Sigmoid colon (tissue), 7 donors: Measurements from ENCODE around the gene RNASET2. TPM values are rescaled to one million over a fixed set of nuclear protein-coding genes. Genes with fewer than 3 reads are reported as not detected.
"Not testable (repeated sequence)": the region's sequence is repeated elsewhere in the genome, so short reads cannot be mapped to it uniquely, and the experiment has no call there.

Experiments
- DNase-seq: peaks from one replicate; pipeline ENCODE4 v3.0.0-alpha.2; 2019
- H3K27ac ChIP-seq, 4 donors: fragments of 200-600 bp; sonication (generic); one replicate each; pipeline ENCODE4 v1.5.1; 2016 to 2019; ENCODE audit warnings: mild to moderate bottlenecking in 1 of 4
- H3K27me3 ChIP-seq, 3 donors: fragments of 200-600 bp; sonication (generic); one replicate each; pipeline ENCODE4 v1.5.1; 2019; ENCODE audit warnings: mild to moderate bottlenecking in 1 of 3
- H3K36me3 ChIP-seq, 4 donors: fragments of 200-600 bp; sonication (generic); one replicate each; pipeline ENCODE4 v1.5.1; 2016 to 2019
- H3K4me1 ChIP-seq, 4 donors: fragments of 200-600 bp; sonication (generic); one replicate each; pipeline ENCODE4 v1.5.1; 2017 to 2019
- H3K4me3 ChIP-seq, 4 donors: fragments of 200-600 bp; sonication (generic); one replicate each; pipeline ENCODE4 v1.5.1; 2017 to 2019; ENCODE audit warnings: mild to moderate bottlenecking in 2 of 4, moderate library complexity in 1 of 4
- H3K9me3 ChIP-seq, 4 donors: fragments of 200-600 bp in 3 of 4; sonication (generic) in 3 of 4; one replicate each; pipeline versions ENCODE4 v1.5.1 to v1.6.1; 2013 to 2019
- CTCF ChIP-seq, 4 experiments: fragments of 450-650 bp in 3 of 4; fragments of 200-600 bp in 1 of 4; IDR thresholded peaks; one replicate each; pipeline ENCODE4 v1.5.1; 2016 to 2019; ENCODE audit warnings: antibody characterized with exemption in 4 of 4, mild to moderate bottlenecking in 3 of 4, moderate library complexity in 2 of 4
- EP300 ChIP-seq, 4 donors: sonication (generic); formaldehyde crosslinking; IDR thresholded peaks; one replicate each; pipeline ENCODE4 v1.6.1; 2017; ENCODE audit warnings: antibody characterized with exemption in 4 of 4
- POLR2A ChIP-seq, 2 donors: fragments of 450-650 bp; IDR thresholded peaks; one replicate each; pipeline ENCODE4 v1.6.1; 2016; ENCODE audit warnings: antibody characterized with exemption in 2 of 2, mild to moderate bottlenecking in 2 of 2, moderate library complexity in 2 of 2
- POLR2AphosphoS5 ChIP-seq, 4 donors: sonication (generic); formaldehyde crosslinking; IDR thresholded peaks; one replicate each; pipeline ENCODE4 v1.6.1; 2017; ENCODE audit warnings: antibody characterized with exemption in 4 of 4
- WGBS, 2 donors: extraction: QIAGEN DNeasy Blood & Tissue Kit; methylation state at CpG; one replicate each; pipeline ENCODE4 v1.1.7; 2013; 5-methylcytosine and 5-hydroxymethylcytosine counted together
- intact Hi-C: fragments of 100-400 bp; cut with DNase I; formaldehyde crosslinking; loops from one replicate; pipeline ENCODE4 v1.15.1; 2023
- polyA plus RNA-seq, 3 donors: library from polyadenylated mRNA; stranded (reverse); fragments of 200-250 nt; gene quantifications; one replicate each; pipeline ENCODE4 v1.2.3, GENCODE V29; 2013
- total RNA-seq, 4 donors: library from RNA; depleted of rRNA; stranded (reverse); fragments of >200 nt; gene quantifications; one replicate each; pipeline ENCODE4 v1.1.0, GENCODE V29; 2016
- donor health status: healthy with polysubstance abuse.
- donor health status: Bipolar disorder and iron deficiency.
- donor health status: healthy.

The RNASET2 gene
- total and polyA plus RNA-seq, 7 donors: 35.4 to 83.9 (median 43.9) TPM

DNA sequence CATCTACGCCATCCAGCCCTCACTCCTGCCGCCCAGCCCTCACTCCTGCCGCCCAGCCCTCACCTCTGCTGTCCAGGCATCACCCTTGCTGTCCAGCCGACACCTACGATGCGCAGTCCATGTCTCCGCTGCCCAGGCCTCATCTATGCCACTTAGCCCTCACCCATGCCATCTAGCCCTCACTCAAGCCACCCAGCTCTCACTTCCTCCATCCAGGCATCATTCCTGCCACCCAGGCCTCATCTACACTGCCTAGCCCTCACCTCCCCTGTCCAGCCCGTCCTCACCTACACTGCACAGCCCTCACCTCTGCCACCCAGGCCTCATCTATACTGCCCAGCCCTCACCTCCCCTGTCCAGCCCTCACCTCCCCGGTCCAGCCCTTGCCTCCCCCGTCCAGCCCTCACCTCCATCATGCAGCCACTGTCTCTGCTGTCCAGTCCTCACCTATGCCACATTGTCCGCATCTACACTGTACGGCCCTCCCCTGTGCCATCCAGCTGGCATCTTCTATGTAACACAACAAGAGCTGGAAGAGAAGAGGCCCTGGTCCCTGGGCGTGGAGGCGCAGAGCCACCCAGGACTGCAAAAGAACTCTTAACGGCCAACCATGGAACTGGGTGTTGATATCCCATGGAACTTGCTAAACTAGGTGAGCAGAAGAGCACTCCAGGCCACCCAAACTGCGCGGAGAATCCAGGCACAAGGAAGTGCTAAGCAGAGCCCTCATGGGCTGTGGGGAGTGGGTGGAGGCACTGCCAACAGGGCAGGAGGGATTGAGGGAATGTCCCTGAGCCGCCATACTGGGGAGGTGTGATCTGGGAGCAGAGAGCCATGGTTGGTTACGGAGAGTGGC, 31.0 kb downstream of the RNASET2 start:
- no peak for TF ChIP-seq CTCF (IDR thresholded peaks at IDR 0.05)
- TF ChIP-seq POLR2AphosphoS5 (IDR thresholded peaks at IDR 0.05): no peak
- no peak for TF ChIP-seq POLR2A (IDR thresholded peaks at IDR 0.05)
- TF ChIP-seq EP300 (IDR thresholded peaks at IDR 0.05): no peak
- no peak overlapping the region for H3K4me3 ChIP-seq
- DNase-seq: no peak

GRCh38 chr6:166924531-166924930, 31.8 kb downstream of the RNASET2 start:
- no peak overlapping the region for H3K27ac ChIP-seq
- no peak overlapping the region for H3K4me3 ChIP-seq
- H3K36me3 ChIP-seq: peaks cover 0 to 4% (median 0%) of the 10 kb centered on the region in 4 donors
- WGBS, 2 donors: 95 to 96% methylated on average over 9 of the region's 9 CpGs
- H3K9me3 ChIP-seq: no peaks in the 10 kb centered on the region
- TF ChIP-seq POLR2A (IDR thresholded peaks at IDR 0.05) (no peak), EP300 (IDR thresholded peaks at IDR 0.05) (no peak), POLR2AphosphoS5 (IDR thresholded peaks at IDR 0.05) (no peak), CTCF (IDR thresholded peaks at IDR 0.05) (no peak)
- H3K27me3 ChIP-seq: no peaks in the 10 kb centered on the region
- intact Hi-C loops: no loop called here
- peaks cover 0 to 8% (median 3%) of the 10 kb centered on the region in 4 donors for H3K4me1 ChIP-seq
- DNase-seq: no peak

More for the DNA sequence above, 31.0 kb downstream of the RNASET2 start:
- intact Hi-C loops: no loop called here
- H3K36me3 ChIP-seq: peaks cover 0 to 4% (median 0%) of the 10 kb centered on the region in 4 donors
- 95 to 96% methylated on average over 19 of the region's 19 CpGs for WGBS, 2 donors
- no peak overlapping the region for H3K27ac ChIP-seq
- peaks cover 0 to 14% (median 6%) of the 10 kb centered on the region in 4 donors for H3K4me1 ChIP-seq
- no peaks in the 10 kb centered on the region for H3K27me3 ChIP-seq
- no peaks in the 10 kb centered on the region for H3K9me3 ChIP-seq

DNA sequence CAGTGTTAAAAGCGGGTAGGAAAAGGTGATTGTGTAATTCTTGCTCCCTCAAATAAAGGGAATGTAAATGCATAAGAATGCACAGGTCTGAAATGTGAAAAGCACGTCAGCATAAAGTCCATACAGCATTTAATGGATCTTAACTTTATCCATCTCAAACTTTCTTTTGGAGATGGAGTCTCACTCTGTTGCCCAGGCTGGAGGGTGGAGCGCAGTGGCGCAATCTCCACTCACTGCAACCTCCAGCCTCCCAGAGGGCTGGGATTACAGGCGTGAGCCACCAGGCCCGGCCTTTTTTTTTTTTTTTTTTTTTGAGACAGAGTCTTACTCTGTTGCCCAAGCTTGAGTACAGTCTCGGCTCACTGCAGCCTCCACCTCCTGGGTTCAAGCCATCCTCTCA, 33.4 kb downstream of the RNASET2 start:
- H3K4me1 ChIP-seq: no peaks in the 10 kb centered on the region
- H3K4me3 ChIP-seq: no peak overlapping the region
- intact Hi-C loops: no loop called here
- H3K27ac ChIP-seq: no peak overlapping the region
- no peak for TF ChIP-seq EP300 (IDR thresholded peaks at IDR 0.05)
- TF ChIP-seq CTCF (IDR thresholded peaks at IDR 0.05): no peak
- no peak for TF ChIP-seq POLR2A (IDR thresholded peaks at IDR 0.05)
- TF ChIP-seq POLR2AphosphoS5 (IDR thresholded peaks at IDR 0.05): no peak
- 96% methylated on average over 7 of the region's 7 CpGs for WGBS, 2 donors
- H3K27me3 ChIP-seq: no peaks in the 10 kb centered on the region
- no peak for DNase-seq
- H3K36me3 ChIP-seq: no peaks in the 10 kb centered on the region
- H3K9me3 ChIP-seq: no peaks in the 10 kb centered on the region

- intact Hi-C loops: no loop called here
- H3K9me3 ChIP-seq: no peaks in the 10 kb centered on the region
- no peaks in the 10 kb centered on the region for H3K4me1 ChIP-seq
- no peak overlapping the region for H3K4me3 ChIP-seq
- 93 to 97% methylated on average over 3 of the region's 3 CpGs for WGBS, 2 donors
- no peak overlapping the region for H3K27ac ChIP-seq
- no peaks in the 10 kb centered on the region for H3K27me3 ChIP-seq
- DNase-seq: no peak
- no peak for TF ChIP-seq POLR2AphosphoS5 (IDR thresholded peaks at IDR 0.05)
- H3K36me3 ChIP-seq: no peaks in the 10 kb centered on the region
These were observed 34.8 kb downstream of the RNASET2 start for GRCh38 chr6:166921570-166921969.

GRCh38 chr6:166916824-166917223, 39.5 kb downstream of the RNASET2 start:
- H3K9me3 ChIP-seq: no peaks in the 10 kb centered on the region
- H3K4me3 ChIP-seq: no peak overlapping the region
- intact Hi-C loops: no loop called here
- DNase-seq: no peak
- H3K4me1 ChIP-seq: no peaks in the 10 kb centered on the region
- 70 to 81% methylated on average over 2 of the region's 2 CpGs for WGBS, 2 donors
- no peaks in the 10 kb centered on the region for H3K36me3 ChIP-seq
- H3K27ac ChIP-seq: no peak overlapping the region
- H3K27me3 ChIP-seq: no peaks in the 10 kb centered on the region
- no peak for TF ChIP-seq POLR2A (IDR thresholded peaks at IDR 0.05)
- no peak for TF ChIP-seq POLR2AphosphoS5 (IDR thresholded peaks at IDR 0.05)
- TF ChIP-seq EP300 (IDR thresholded peaks at IDR 0.05): no peak
- TF ChIP-seq CTCF (IDR thresholded peaks at IDR 0.05): no peak

- DNase-seq, H3K27ac ChIP-seq, H3K36me3 ChIP-seq, H3K9me3 ChIP-seq, H3K27me3 ChIP-seq, H3K4me3 ChIP-seq, H3K4me1 ChIP-seq, intact Hi-C loops: not testable (repeated sequence)
- WGBS, 2 donors: 83 to 90% methylated on average over 8 of the region's 8 CpGs
These were observed 40.9 kb downstream of the RNASET2 start for GRCh38 chr6:166915484-166915883.

DNA sequence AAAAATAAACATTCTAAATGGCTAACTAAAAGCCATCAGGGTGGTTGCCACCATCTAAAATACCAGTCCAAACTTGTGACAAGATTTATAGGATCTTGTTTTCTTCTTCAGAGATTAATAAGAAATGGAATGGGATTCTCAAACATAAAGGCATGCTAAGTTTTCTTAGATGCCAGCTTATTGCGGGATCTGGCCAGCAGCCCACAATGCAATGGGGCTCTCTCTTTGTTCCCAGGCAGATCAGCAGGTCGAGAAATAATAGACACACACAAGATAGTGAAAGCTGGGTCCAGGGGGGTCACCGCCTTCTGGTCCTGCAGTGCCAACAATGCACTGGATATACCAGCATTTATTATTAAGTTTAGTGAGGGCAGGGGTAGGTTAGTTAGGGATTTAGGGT, 41.4 kb downstream of the RNASET2 start:
- H3K4me1 ChIP-seq, H3K27ac ChIP-seq, H3K4me3 ChIP-seq, H3K9me3 ChIP-seq, H3K27me3 ChIP-seq, DNase-seq, H3K36me3 ChIP-seq, intact Hi-C loops: not testable (repeated sequence)
- 92 to 97% methylated on average over 3 of the region's 3 CpGs for WGBS, 2 donors
